GM19043 (cell line): Measurements from ENCODE around the gene PAPOLB.

ENCODE experiments used
- ATAC-seq: cut with Tn5 transposase; IDR thresholded peaks from one replicate; pipeline ENCODE4 v1.9.1; 2021; ENCODE audit warnings: low read depth; ENCODE audit not compliant: unreplicated experiment

PAPOLB gene

GRCh38 chr7:4825081-4825480 lies 36.7 kb downstream of the PAPOLB start:
- no peak for ATAC-seq

- no peak for ATAC-seq
These were observed 37.6 kb downstream of the PAPOLB start for GRCh38 chr7:4824120-4824775.

- ATAC-seq: no peak
These were observed 38.2 kb downstream of the PAPOLB start for GRCh38 chr7:4823441-4824119.

- ATAC-seq: no peak
These were observed 39.2 kb downstream of the PAPOLB start for GRCh38 chr7:4822677-4823076.

GRCh38 chr7:4820967-4821471 lies 40.8 kb downstream of the PAPOLB start:
- ATAC-seq: no peak

GRCh38 chr7:4820405-4820966 lies 41.3 kb downstream of the PAPOLB start:
- no peak for ATAC-seq

- no peak for ATAC-seq
These were observed 42.0 kb downstream of the PAPOLB start for GRCh38 chr7:4819560-4820404.

GRCh38 chr7:4818000-4818794 lies 43.6 kb downstream of the PAPOLB start:
- no peak for ATAC-seq

GRCh38 chr7:4817178-4817901 lies 44.5 kb downstream of the PAPOLB start:
- ATAC-seq: no peak

GRCh38 chr7:4816419-4817080 lies 45.3 kb downstream of the PAPOLB start:
- no peak for ATAC-seq

- no peak for ATAC-seq
These were observed 46.0 kb downstream of the PAPOLB start for GRCh38 chr7:4815609-4816418.

GRCh38 chr7:4815121-4815520 lies 46.7 kb downstream of the PAPOLB start:
- ATAC-seq: no peak

GRCh38 chr7:4814433-4814832 lies 47.4 kb downstream of the PAPOLB start:
- no peak for ATAC-seq

- no peak for ATAC-seq
These were observed 52.2 kb downstream of the PAPOLB start for GRCh38 chr7:4809666-4810065.

GRCh38 chr7:4809091-4809591 lies 52.7 kb downstream of the PAPOLB start:
- ATAC-seq: no peak

- no peak for ATAC-seq
These were observed 53.3 kb downstream of the PAPOLB start for GRCh38 chr7:4808565-4808964.

GRCh38 chr7:4808026-4808425 lies 53.8 kb downstream of the PAPOLB start:
- ATAC-seq: no peak
